GM19452 (cell line): ENCODE data around the gene GRK5.
"Not testable (repeated sequence)": the region's sequence is repeated elsewhere in the genome, so short reads cannot be mapped to it uniquely, and the experiment has no call there.

ENCODE experiments used
- ATAC-seq: cut with Tn5 transposase; IDR thresholded peaks from one replicate; pipeline ENCODE4 v1.9.1; 2021; ENCODE audit not compliant: unreplicated experiment

The GRK5 gene

GRCh38 chr10:119248184-119248583, 40.8 kb downstream of the GRK5 start:
- ATAC-seq = no peak

- ATAC-seq = no peak
Observed at GRCh38 chr10:119248681-119249080, 41.3 kb downstream of the GRK5 start.

- no peak for ATAC-seq
Observed at GRCh38 chr10:119250641-119251314, 43.4 kb downstream of the GRK5 start.

GRCh38 chr10:119251315-119251708, 43.9 kb downstream of the GRK5 start:
- ATAC-seq = no peak

- no peak for ATAC-seq
Observed at GRCh38 chr10:119252051-119252465, 44.7 kb downstream of the GRK5 start.

- no peak for ATAC-seq
Observed at GRCh38 chr10:119252470-119253151, 45.2 kb downstream of the GRK5 start.

- no peak for ATAC-seq
Observed at GRCh38 chr10:119253433-119254174, 46.2 kb downstream of the GRK5 start.

- ATAC-seq = no peak
Observed at GRCh38 chr10:119254335-119254734, 47.0 kb downstream of the GRK5 start.

- no peak for ATAC-seq
Observed at GRCh38 chr10:119256030-119256429, 48.7 kb downstream of the GRK5 start.

- ATAC-seq = no peak
Observed at GRCh38 chr10:119256897-119257296, 49.5 kb downstream of the GRK5 start.

GRCh38 chr10:119257899-119258419, 50.6 kb downstream of the GRK5 start:
- ATAC-seq = no peak

- no peak for ATAC-seq
Observed at GRCh38 chr10:119259345-119259744, 52.0 kb downstream of the GRK5 start.

GRCh38 chr10:119261016-119261415, 53.6 kb downstream of the GRK5 start:
- ATAC-seq = not testable (repeated sequence)

- no peak for ATAC-seq
Observed at GRCh38 chr10:119263951-119264617, 56.7 kb downstream of the GRK5 start.

GRCh38 chr10:119265691-119266090, 58.3 kb downstream of the GRK5 start:
- ATAC-seq = no peak

GRCh38 chr10:119267384-119267783, 60.0 kb downstream of the GRK5 start:
- ATAC-seq = no peak

GRCh38 chr10:119268428-119268827, 61.1 kb downstream of the GRK5 start:
- ATAC-seq = no peak

GRCh38 chr10:119268871-119269506, 61.6 kb downstream of the GRK5 start:
- peak; percentile 72 for ATAC-seq

- ATAC-seq = no peak
Observed at GRCh38 chr10:119269737-119270136, 62.4 kb downstream of the GRK5 start.

GRCh38 chr10:119270762-119271366, 63.5 kb downstream of the GRK5 start:
- peak; percentile 65 for ATAC-seq
